H9 (cell line): ENCODE results near the gene PIGS. TPM values are rescaled to one million over a fixed set of nuclear protein-coding genes. Genes with fewer than 3 reads are reported as not detected.

Source experiments
- DNase-seq: peaks from one replicate; pipeline ENCODE4 v3.0.0-alpha.2; 2017
- H2AFZ ChIP-seq: one replicate; pipeline ENCODE4 v1.6.1; 2013; ENCODE audit warnings: mild to moderate bottlenecking, low read length, control low read depth, moderate library complexity
- H2AK5ac ChIP-seq: 2 replicates; pipeline ENCODE4 v1.6.1; 2013; ENCODE audit warnings: low read length, control low read depth, mixed read lengths; ENCODE audit not compliant: insufficient read length
- H2BK120ac ChIP-seq: one replicate; pipeline ENCODE4 v1.6.1; 2013; ENCODE audit warnings: low read depth, mild to moderate bottlenecking, low read length, control low read depth, inconsistent platforms; ENCODE audit not compliant: poor library complexity, severe bottlenecking
- H2BK12ac ChIP-seq: 2 replicates; pipeline ENCODE4 v1.6.1; 2013; ENCODE audit warnings: low read length, control low read depth, mixed read lengths, low read depth; ENCODE audit not compliant: insufficient read length
- H2BK15ac ChIP-seq: 2 replicates; pipeline ENCODE4 v1.6.1; 2013; ENCODE audit warnings: low read depth, low read length, control low read depth
- H2BK20ac ChIP-seq: one replicate; pipeline ENCODE4 v1.6.1; 2013; ENCODE audit warnings: low read depth, mild to moderate bottlenecking, low read length, control low read depth, inconsistent platforms; ENCODE audit not compliant: poor library complexity, severe bottlenecking
- H2BK5ac ChIP-seq: 2 replicates; pipeline ENCODE4 v1.6.1; 2013; ENCODE audit warnings: low read length, control low read depth, mixed read lengths; ENCODE audit not compliant: insufficient read length
- H3K14ac ChIP-seq: 2 replicates; pipeline ENCODE4 v1.6.1; 2013; ENCODE audit warnings: low read length, control low read depth; ENCODE audit not compliant: insufficient read depth
- H3K18ac ChIP-seq: 2 replicates; pipeline ENCODE4 v1.6.1; 2013; ENCODE audit warnings: low read depth, mild to moderate bottlenecking, mixed read lengths, low read length, control low read depth; ENCODE audit not compliant: insufficient read length
- H3K23ac ChIP-seq: 2 replicates; pipeline ENCODE4 v1.6.1; 2013; ENCODE audit warnings: low read length, control low read depth, mixed read lengths, low read depth; ENCODE audit not compliant: insufficient read length
- H3K23me2 ChIP-seq: 2 replicates; pipeline ENCODE4 v1.6.1; 2013; ENCODE audit warnings: low read depth, mild to moderate bottlenecking, mixed read lengths, low read length, control low read depth; ENCODE audit not compliant: insufficient read length, poor library complexity, severe bottlenecking
- H3K27ac ChIP-seq: 2 replicates; pipeline ENCODE4 v1.5.1; 2013; ENCODE audit warnings: low read length, control low read depth, mixed read lengths, low read depth; ENCODE audit not compliant: insufficient read length
- H3K27me3 ChIP-seq: 2 replicates; pipeline ENCODE4 v1.6.1; 2013; ENCODE audit warnings: low read length, control low read depth, inconsistent platforms; ENCODE audit not compliant: insufficient read depth
- H3K4ac ChIP-seq: 2 replicates; pipeline ENCODE4 v1.6.1; 2013; ENCODE audit warnings: low read depth, mild to moderate bottlenecking, control low read depth, inconsistent platforms, low read length, moderate library complexity
- H3K4me1 ChIP-seq: 2 replicates; pipeline ENCODE4 v1.6.1; 2013; ENCODE audit warnings: low read length, control low read depth, inconsistent platforms; ENCODE audit not compliant: insufficient read depth
- H3K4me2 ChIP-seq: 2 replicates; pipeline ENCODE4 v1.6.1; 2013; ENCODE audit warnings: low read length, control low read depth, mixed read lengths; ENCODE audit not compliant: insufficient read length, insufficient read depth
- H3K56ac ChIP-seq: 2 replicates; pipeline ENCODE4 v1.6.1; 2013; ENCODE audit warnings: low read depth, mild to moderate bottlenecking, mixed read lengths, low read length, control low read depth; ENCODE audit not compliant: insufficient read length
- H3K79me1 ChIP-seq: 2 replicates; pipeline ENCODE4 v1.6.1; 2013; ENCODE audit warnings: low read depth, mild to moderate bottlenecking, moderate library complexity, low read length, control low read depth, inconsistent platforms; ENCODE audit not compliant: insufficient read depth, poor library complexity, severe bottlenecking
- H3K79me2 ChIP-seq: 2 replicates; pipeline ENCODE4 v1.6.1; 2013; ENCODE audit warnings: low read length, control low read depth, inconsistent platforms; ENCODE audit not compliant: insufficient read depth
- H3K9ac ChIP-seq: 2 replicates; pipeline ENCODE4 v1.6.1; 2013; ENCODE audit warnings: low read length, control low read depth, mixed read lengths; ENCODE audit not compliant: insufficient read length; ENCODE audit errors: extremely low read depth
- H3K9me3 ChIP-seq: one replicate; pipeline ENCODE4 v1.6.1; 2013; ENCODE audit warnings: low read depth, low read length, inconsistent platforms; ENCODE audit not compliant: control insufficient read depth
- H3T11ph ChIP-seq: one replicate; pipeline ENCODE4 v1.6.1; 2013; ENCODE audit warnings: mild to moderate bottlenecking, low read length, control low read depth, inconsistent platforms
- H4K20me1 ChIP-seq: one replicate; pipeline ENCODE4 v1.6.1; 2013; ENCODE audit not compliant: control insufficient read depth, insufficient read length, insufficient read depth
- H4K5ac ChIP-seq: 2 replicates; pipeline ENCODE4 v1.6.1; 2013; ENCODE audit warnings: low read depth, mild to moderate bottlenecking, mixed read lengths, low read length, control low read depth; ENCODE audit not compliant: insufficient read length
- H4K8ac ChIP-seq: replicated peaks from 2 replicates; pipeline ENCODE4 v1.6.1; 2013; ENCODE audit warnings: low read length, control low read depth, mixed read lengths, low read depth; ENCODE audit not compliant: insufficient read length
- H4K91ac ChIP-seq: 2 replicates; pipeline ENCODE4 v1.6.1; 2013; ENCODE audit warnings: low read depth, mild to moderate bottlenecking, moderate library complexity, mixed read lengths, low read length, control low read depth; ENCODE audit not compliant: insufficient read length
- H3K27ac Mint-ChIP-seq, 3 experiments: 2 replicates in 2 of 3; 3 replicates in 1 of 3; pipeline ENCODE4 v1.8.0; 2020 to 2021; ENCODE audit warnings: mixed read lengths in 3 of 3, mild to moderate bottlenecking in 1 of 3, moderate library complexity in 1 of 3
- H3K27me3 Mint-ChIP-seq: 2 replicates; pipeline ENCODE4 v1.8.0; 2021; ENCODE audit warnings: low read depth, mild to moderate bottlenecking, moderate library complexity, mixed read lengths
- H3K36me3 Mint-ChIP-seq, 3 experiments: 2 replicates in 2 of 3; 3 replicates in 1 of 3; pipeline ENCODE4 v1.8.0; 2020 to 2021; ENCODE audit warnings: low read depth in 3 of 3, mixed read lengths in 3 of 3; ENCODE audit not compliant: insufficient read depth in 1 of 3
- H3K4me1 Mint-ChIP-seq, 2 experiments: 2 replicates each; pipeline ENCODE4 v1.8.0; 2020; ENCODE audit warnings: mixed read lengths in 2 of 2
- H3K4me3 Mint-ChIP-seq, 2 experiments: 2 replicates in 1 of 2; 3 replicates in 1 of 2; pipeline ENCODE4 v1.8.0; 2020 to 2021; ENCODE audit warnings: mild to moderate bottlenecking in 2 of 2, mixed read lengths in 2 of 2, moderate library complexity in 1 of 2
- H3K9me3 Mint-ChIP-seq, 2 experiments: 2 replicates in 1 of 2; 3 replicates in 1 of 2; pipeline ENCODE4 v1.8.0; 2020; ENCODE audit warnings: mild to moderate bottlenecking in 2 of 2, mixed read lengths in 2 of 2, moderate library complexity in 1 of 2
- WGBS: extraction: QIAGEN DNeasy Blood & Tissue Kit; methylation state at CpG from one replicate; pipeline ENCODE4 v1.1.7; 2013; ENCODE audit warnings: missing lambda C conversion rate, low lambda C conversion rate, mixed read lengths; ENCODE audit not compliant: insufficient read length; ENCODE audit errors: extremely low coverage; 5-methylcytosine and 5-hydroxymethylcytosine counted together
- total RNA-seq: library from RNA; stranded (reverse); gene quantifications from 2 replicates; pipeline ENCODE4 v1.2.1, GENCODE V29; 2021
- TF ChIP-seq, protein P1 (sequence below): fragments of 200-600 bp; sonication (generic); conservative IDR thresholded peaks from 3 replicates; pipeline ENCODE4 v1.8.0; 2021; ENCODE audit warnings: antibody characterized with exemption, mild to moderate bottlenecking

Gene PIGS
- total RNA-seq, 1 experiment from 2014 or later = 45.8 TPM

DNA sequence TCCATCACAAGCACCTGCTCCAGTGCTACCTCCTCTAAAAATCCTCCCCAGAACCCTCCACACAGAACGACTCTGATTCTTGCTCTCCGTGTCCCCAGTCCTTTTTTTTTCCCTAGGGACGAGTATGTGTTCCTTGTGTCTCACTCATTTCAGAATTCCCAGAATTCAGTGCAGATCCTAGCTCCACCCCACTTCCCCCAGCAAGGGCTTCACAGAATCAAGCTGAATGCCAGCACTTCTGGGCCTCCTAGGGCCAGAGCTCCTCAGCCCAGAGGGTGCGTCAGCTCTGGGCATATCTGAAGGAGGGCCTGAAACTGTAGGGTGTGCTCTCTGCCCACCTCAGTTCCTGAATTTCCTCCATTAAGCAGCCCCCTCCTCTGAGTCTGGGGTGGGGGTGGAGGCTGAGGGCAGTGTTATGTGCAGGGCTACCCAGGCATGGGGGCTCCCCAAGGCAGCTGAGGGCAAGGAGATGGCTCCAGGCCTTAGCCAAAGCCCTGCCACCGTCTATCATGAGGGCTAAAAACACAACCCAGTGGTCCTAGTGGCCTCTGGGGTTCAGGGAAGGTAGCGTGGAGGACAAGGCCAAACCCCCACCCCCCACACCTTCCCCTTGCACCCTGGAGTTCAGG lies 25.4 kb downstream of the PIGS start:
- no peak overlapping the region for H4K8ac ChIP-seq
- H3K56ac ChIP-seq = no peak overlapping the region
- H2BK20ac ChIP-seq = no peak overlapping the region
- H3K9me3 Mint-ChIP-seq = no peaks in the 10 kb centered on the region
- H4K5ac ChIP-seq = no peak overlapping the region
- no peaks in the 10 kb centered on the region for H3K9me3 ChIP-seq
- no peak overlapping the region for H2AK5ac ChIP-seq
- H3K4ac ChIP-seq = no peak overlapping the region
- H2BK15ac ChIP-seq = no peak overlapping the region
- H3K79me1 ChIP-seq = no peaks in the 10 kb centered on the region
- H4K20me1 ChIP-seq = no peaks in the 10 kb centered on the region
- no peak overlapping the region for H3K23ac ChIP-seq
- peak overlapping the region; percentile 1 to 31 (median 5); a peak in 4 of 7 replicates for H3K27ac Mint-ChIP-seq
- no peak overlapping the region for H2AFZ ChIP-seq
- no peak for DNase-seq
- no peak overlapping the region for H3K27ac ChIP-seq
- H3K18ac ChIP-seq = no peak overlapping the region
- no CpG with 5 or more reads among the region's 6 CpGs for WGBS
- H3K79me2 ChIP-seq = no peaks in the 10 kb centered on the region
- peaks cover under 1% of the 10 kb centered on the region; the same call in 1 of the 2 replicates for H3K27me3 Mint-ChIP-seq
- TF ChIP-seq, protein P1, sequence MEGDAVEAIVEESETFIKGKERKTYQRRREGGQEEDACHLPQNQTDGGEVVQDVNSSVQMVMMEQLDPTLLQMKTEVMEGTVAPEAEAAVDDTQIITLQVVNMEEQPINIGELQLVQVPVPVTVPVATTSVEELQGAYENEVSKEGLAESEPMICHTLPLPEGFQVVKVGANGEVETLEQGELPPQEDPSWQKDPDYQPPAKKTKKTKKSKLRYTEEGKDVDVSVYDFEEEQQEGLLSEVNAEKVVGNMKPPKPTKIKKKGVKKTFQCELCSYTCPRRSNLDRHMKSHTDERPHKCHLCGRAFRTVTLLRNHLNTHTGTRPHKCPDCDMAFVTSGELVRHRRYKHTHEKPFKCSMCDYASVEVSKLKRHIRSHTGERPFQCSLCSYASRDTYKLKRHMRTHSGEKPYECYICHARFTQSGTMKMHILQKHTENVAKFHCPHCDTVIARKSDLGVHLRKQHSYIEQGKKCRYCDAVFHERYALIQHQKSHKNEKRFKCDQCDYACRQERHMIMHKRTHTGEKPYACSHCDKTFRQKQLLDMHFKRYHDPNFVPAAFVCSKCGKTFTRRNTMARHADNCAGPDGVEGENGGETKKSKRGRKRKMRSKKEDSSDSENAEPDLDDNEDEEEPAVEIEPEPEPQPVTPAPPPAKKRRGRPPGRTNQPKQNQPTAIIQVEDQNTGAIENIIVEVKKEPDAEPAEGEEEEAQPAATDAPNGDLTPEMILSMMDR = no peak
- no peak overlapping the region for H3K4me2 ChIP-seq
- peaks cover 8% of the 10 kb centered on the region; the same call in 1 of the 2 replicates for H3K4me1 ChIP-seq
- no peak overlapping the region for H4K91ac ChIP-seq
- H3T11ph ChIP-seq = no peak overlapping the region
- no peak overlapping the region for H2BK12ac ChIP-seq
- no peak overlapping the region for H3K14ac ChIP-seq
- peaks cover 27 to 54% of the 10 kb centered on the region in 2 experiments for H3K4me1 Mint-ChIP-seq
- no peaks in the 10 kb centered on the region for H3K27me3 ChIP-seq
- H3K36me3 Mint-ChIP-seq = peaks cover 2 to 6% (median 3%) of the 10 kb centered on the region in 3 experiments; a peak in 4 of 7 replicates
- H3K9ac ChIP-seq = no peak overlapping the region
- H2BK120ac ChIP-seq = no peak overlapping the region
- no peak overlapping the region for H3K4me3 Mint-ChIP-seq
- H2BK5ac ChIP-seq = no peak overlapping the region
- H3K23me2 ChIP-seq = no peaks in the 10 kb centered on the region
